Astrocyte (in vitro differentiated cells and primary cell): ENCODE results near the gene PTCD3. TPM values are rescaled to one million over a fixed set of nuclear protein-coding genes. Genes with fewer than 3 reads are reported as not detected.

ENCODE experiments used
- DNase-seq: peaks from one replicate; pipeline ENCODE4 v3.0.0-alpha.2; 2010; ENCODE audit warnings: low read depth
- FAIRE-seq: peaks from 2 replicates; lab custom pipeline; 2011; peaks lifted over from hg19 to GRCh38; lab: Jason Lieb, UNC
- H2AFZ ChIP-seq: 2 replicates; pipeline ENCODE4 v1.6.0; 2012; ENCODE audit warnings: low read depth, low read length, inconsistent platforms
- H3K27ac ChIP-seq: 2 replicates; pipeline ENCODE4 v1.5.1; 2011; ENCODE audit warnings: low read depth, low read length, inconsistent platforms
- H3K27me3 ChIP-seq: 2 replicates; pipeline ENCODE4 v1.6.0; 2011; ENCODE audit warnings: low read length, inconsistent platforms; ENCODE audit not compliant: insufficient read depth
- H3K36me3 ChIP-seq: 2 replicates; pipeline ENCODE4 v1.5.1; 2011; ENCODE audit warnings: low read length, inconsistent platforms; ENCODE audit not compliant: insufficient read depth
- H3K4me1 ChIP-seq: 2 replicates; pipeline ENCODE4 v1.5.1; 2011; ENCODE audit warnings: low read length, inconsistent platforms; ENCODE audit not compliant: insufficient read depth
- H3K4me2 ChIP-seq: 2 replicates; pipeline ENCODE4 v1.6.0; 2012; ENCODE audit warnings: low read length, inconsistent platforms
- H3K4me3 ChIP-seq: 2 replicates; pipeline ENCODE4 v1.5.1; 2011; ENCODE audit warnings: low read depth, mild to moderate bottlenecking, low read length, inconsistent platforms; ENCODE audit not compliant: insufficient read depth
- H3K79me2 ChIP-seq: 2 replicates; pipeline ENCODE4 v1.6.0; 2012; ENCODE audit warnings: mild to moderate bottlenecking, low read length, inconsistent platforms; ENCODE audit not compliant: insufficient read depth
- H3K9ac ChIP-seq: 2 replicates; pipeline ENCODE4 v1.6.0; 2012; ENCODE audit warnings: mild to moderate bottlenecking, low read length, inconsistent platforms
- H3K9me3 ChIP-seq: 2 replicates; pipeline ENCODE4 v1.5.1; 2012; ENCODE audit warnings: low read depth, mild to moderate bottlenecking, low read length, inconsistent platforms; ENCODE audit not compliant: insufficient read depth
- H4K20me1 ChIP-seq: 2 replicates; pipeline ENCODE4 v1.6.0; 2012; ENCODE audit warnings: low read length, inconsistent platforms; ENCODE audit not compliant: insufficient read depth
- H3K27ac Mint-ChIP-seq: one replicate; pipeline ENCODE4 v1.8.0; 2021; ENCODE audit warnings: mild to moderate bottlenecking, mixed read lengths; ENCODE audit not compliant: unreplicated experiment
- H3K27me3 Mint-ChIP-seq: one replicate; pipeline ENCODE4 v1.8.0; 2021; ENCODE audit warnings: low read depth, mixed read lengths; ENCODE audit not compliant: unreplicated experiment
- H3K36me3 Mint-ChIP-seq: one replicate; pipeline ENCODE4 v1.8.0; 2021; ENCODE audit warnings: low read depth, mixed read lengths; ENCODE audit not compliant: unreplicated experiment
- H3K4me1 Mint-ChIP-seq: one replicate; pipeline ENCODE4 v1.8.0; 2021; ENCODE audit warnings: low read depth, mixed read lengths; ENCODE audit not compliant: unreplicated experiment
- H3K4me3 Mint-ChIP-seq: one replicate; pipeline ENCODE4 v1.8.0; 2021; ENCODE audit warnings: mild to moderate bottlenecking, moderate library complexity, mixed read lengths; ENCODE audit not compliant: unreplicated experiment
- H3K9me3 Mint-ChIP-seq: one replicate; pipeline ENCODE4 v1.8.0; 2021; ENCODE audit warnings: mild to moderate bottlenecking, mixed read lengths; ENCODE audit not compliant: unreplicated experiment
- CTCF ChIP-seq: IDR thresholded peaks from 2 replicates; pipeline ENCODE4 v1.5.1; 2011; ENCODE audit warnings: low read depth, mild to moderate bottlenecking, inconsistent platforms, low read length, moderate library complexity; ENCODE audit not compliant: insufficient read depth
- EZH2 ChIP-seq: IDR thresholded peaks from 2 replicates; pipeline ENCODE4 v1.6.1; 2012; ENCODE audit warnings: mild to moderate bottlenecking, low read length, inconsistent platforms; ENCODE audit not compliant: insufficient read depth
- total RNA-seq: library from RNA; stranded (reverse); gene quantifications from 2 replicates; pipeline ENCODE4 v1.2.1, GENCODE V29; 2021

The PTCD3 gene
- total RNA-seq, 1 donor from 2014 or later: 74.5 TPM

GRCh38 chr2:86066007-86066578 is 39.9 kb upstream of the PTCD3 start:
- no peak for FAIRE-seq
- Histone ChIP-seq H3K9me3 (no peaks in the 10 kb centered on the region), H3K9ac (no peak overlapping the region), H3K4me2 (no peak overlapping the region), H3K4me1 (peaks cover 35% of the 10 kb centered on the region), H4K20me1 (no peaks in the 10 kb centered on the region), H3K27me3 (no peaks in the 10 kb centered on the region), H3K36me3 (peaks cover 51% of the 10 kb centered on the region), H2AFZ (no peak overlapping the region), H3K27ac (no peak overlapping the region), H3K4me3 (no peak overlapping the region), H3K79me2 (no peaks in the 10 kb centered on the region)
- Mint-ChIP-seq H3K4me3 (no peak overlapping the region), H3K27me3 (no peaks in the 10 kb centered on the region), H3K9me3 (peaks cover 8% of the 10 kb centered on the region), H3K4me1 (peaks cover 39% of the 10 kb centered on the region), H3K27ac (no peak overlapping the region), H3K36me3 (peaks cover 50% of the 10 kb centered on the region)
- no peak for TF ChIP-seq CTCF
- TF ChIP-seq EZH2: no peak
- no peak for DNase-seq

GRCh38 chr2:86066915-86067314 is 39.1 kb upstream of the PTCD3 start:
- no peak overlapping the region for H3K27ac ChIP-seq
- H3K36me3 ChIP-seq: peaks cover 52% of the 10 kb centered on the region

More at GRCh38 chr2:86066915-86067314, 39.1 kb upstream of the PTCD3 start:
- TF ChIP-seq CTCF (no peak), EZH2 (no peak)
- Mint-ChIP-seq H3K27ac (no peak overlapping the region), H3K9me3 (peaks cover 8% of the 10 kb centered on the region), H3K27me3 (no peaks in the 10 kb centered on the region), H3K4me1 (peaks cover 35% of the 10 kb centered on the region), H3K4me3 (no peak overlapping the region), H3K36me3 (peaks cover 55% of the 10 kb centered on the region)
- H3K27me3 ChIP-seq: no peaks in the 10 kb centered on the region
- no peaks in the 10 kb centered on the region for H3K9me3 ChIP-seq
- no peak overlapping the region for H3K4me2 ChIP-seq
- peaks cover 30% of the 10 kb centered on the region for H3K4me1 ChIP-seq
- DNase-seq: no peak
- no peak overlapping the region for H3K9ac ChIP-seq
- H4K20me1 ChIP-seq: no peaks in the 10 kb centered on the region
- no peak overlapping the region for H2AFZ ChIP-seq
- no peak for FAIRE-seq
- no peaks in the 10 kb centered on the region for H3K79me2 ChIP-seq
- no peak overlapping the region for H3K4me3 ChIP-seq
